Measurements from ENCODE around the gene LRRC37A.
"Not testable (repeated sequence)": the region's sequence is repeated elsewhere in the genome, so short reads cannot be mapped to it uniquely, and the experiment has no call there.

GRCh38 chr17:46290906-46291546 is 3.9 kb upstream of the LRRC37A start:
- TF ChIP-seq CTCF (conservative IDR thresholded peaks at IDR 0.05; ENCODE audit: low read depth in 2 of 2); EZH2phosphoT487 (IDR thresholded peaks at IDR 0.05; ENCODE audit: unreplicated experiment); ETS1 (IDR thresholded peaks at IDR 0.05); EZH2 (IDR thresholded peaks at IDR 0.05; ENCODE audit: low read depth, unreplicated experiment); POLR2AphosphoS5 (IDR thresholded peaks at IDR 0.05; ENCODE audit: low read depth); CREB1 (CRISPR knock-in tag; IDR thresholded peaks at IDR 0.05; ENCODE audit: low read depth); ZNF331 (CRISPR knock-in tag; IDR thresholded peaks at IDR 0.05; ENCODE audit: low read depth); NANOG (IDR thresholded peaks at IDR 0.05; ENCODE audit: borderline replicate concordance); REST (IDR thresholded peaks at IDR 0.05; ENCODE audit: unreplicated experiment); STAT1 (IDR thresholded peaks at IDR 0.05; ENCODE audit: unreplicated experiment): not testable (repeated sequence)

All from GM23338 (cell line).